Skin epidermis (tissue), 12 donors: ENCODE results near the gene FAM131A.

ENCODE experiments used
- H3K27ac ChIP-seq, 21 experiments: fragments of 200-600 bp; sonication (generic) in 11 of 21; one replicate each; pipeline ENCODE4 v1.5.0; 2020; ENCODE audit warnings: mild to moderate bottlenecking in 3 of 21, inconsistent platforms in 2 of 21, moderate library complexity in 2 of 21
- H3K4me3 ChIP-seq, 7 experiments: fragments of 200-600 bp; sonication (generic) in 2 of 7; one replicate each; pipeline ENCODE4 v1.5.0; 2020; ENCODE audit warnings: inconsistent platforms in 2 of 7, mild to moderate bottlenecking in 2 of 7, moderate library complexity in 1 of 7

Gene FAM131A

GRCh38 chr3:184366619-184367289 is 29.4 kb downstream of the FAM131A start:
- no peak overlapping the region for H3K4me3 ChIP-seq
- no peak overlapping the region for H3K27ac ChIP-seq

GRCh38 chr3:184368116-184368515 is 30.7 kb downstream of the FAM131A start:
- Histone ChIP-seq H3K27ac (peak overlapping the region in 2 of 21 experiments; percentile 26), H3K4me3 (no peak overlapping the region)

- Histone ChIP-seq H3K27ac (peak overlapping the region in 5 of 21 experiments; percentile 2 to 73 (median 31)), H3K4me3 (no peak overlapping the region)
These were observed 31.3 kb downstream of the FAM131A start for GRCh38 chr3:184368586-184369183.

- Histone ChIP-seq H3K4me3 (no peak overlapping the region), H3K27ac (peak overlapping the region in 1 of 21 experiments; percentile 17)
These were observed 34.2 kb downstream of the FAM131A start for GRCh38 chr3:184371570-184372018.

GRCh38 chr3:184372296-184372821 is 35.0 kb downstream of the FAM131A start:
- Histone ChIP-seq H3K4me3 (no peak overlapping the region), H3K27ac (no peak overlapping the region)

- no peak overlapping the region for H3K4me3 ChIP-seq
- H3K27ac ChIP-seq = peak overlapping the region in 1 of 21 experiments; percentile 63
These were observed 35.5 kb downstream of the FAM131A start for GRCh38 chr3:184372911-184373310.

GRCh38 chr3:184373422-184373821 is 36.0 kb downstream of the FAM131A start:
- no peak overlapping the region for H3K4me3 ChIP-seq
- peak overlapping the region in 1 of 21 experiments; percentile 63 for H3K27ac ChIP-seq

- no peak overlapping the region for H3K4me3 ChIP-seq
- no peak overlapping the region for H3K27ac ChIP-seq
These were observed 38.5 kb downstream of the FAM131A start for GRCh38 chr3:184375747-184376461.

- Histone ChIP-seq H3K27ac (no peak overlapping the region), H3K4me3 (no peak overlapping the region)
These were observed 40.0 kb downstream of the FAM131A start for GRCh38 chr3:184377374-184377773.

- Histone ChIP-seq H3K27ac (peak within 1 kb of the TSS in 19 of 21 experiments; percentile 7 to 85 (median 70)), H3K4me3 (no peak within 1 kb of the TSS)
These were observed 40.6 kb downstream of the FAM131A start, which contains the start of gene THPO for GRCh38 chr3:184377882-184378445. Gene THPO (minus strand): TSS chr3:184378207. CDS start chr3:184376259, 1,948 bp downstream.

- Histone ChIP-seq H3K27ac (peak overlapping the region in 19 of 21 experiments; percentile 7 to 85 (median 70)), H3K4me3 (no peak overlapping the region)
These were observed 41.4 kb downstream of the FAM131A start for GRCh38 chr3:184378651-184379357.

GRCh38 chr3:184379358-184380184 is 42.2 kb downstream of the FAM131A start, which contains the start of gene CHRD:
Gene CHRD (plus strand): TSS chr3:184380054. CDS start chr3:184380319, 265 bp downstream.
- Histone ChIP-seq H3K27ac (peak within 1 kb of the TSS in 19 of 21 experiments; percentile 19 to 85 (median 70)), H3K4me3 (peak within 1 kb of the TSS; percentile 25 to 49 (median 41))

- H3K4me3 ChIP-seq = peak overlapping the region; percentile 25 to 49 (median 41)
- H3K27ac ChIP-seq = peak overlapping the region in 7 of 21 experiments; percentile 24 to 76 (median 50)
These were observed 42.8 kb downstream of the FAM131A start for GRCh38 chr3:184380185-184380626.

- Histone ChIP-seq H3K27ac (peak overlapping the region in 7 of 21 experiments; percentile 24 to 76 (median 50)), H3K4me3 (peak overlapping the region; percentile 25 to 49 (median 41))
These were observed 43.3 kb downstream of the FAM131A start for GRCh38 chr3:184380627-184381260.

GRCh38 chr3:184381261-184382224 is 44.1 kb downstream of the FAM131A start:
- peak overlapping the region in 5 of 21 experiments; percentile 10 to 45 (median 22) for H3K27ac ChIP-seq
- H3K4me3 ChIP-seq = peak overlapping the region; percentile 25 to 49 (median 41)

- no peak overlapping the region for H3K4me3 ChIP-seq
- no peak overlapping the region for H3K27ac ChIP-seq
These were observed 45.1 kb downstream of the FAM131A start for GRCh38 chr3:184382326-184383032.
